GM12878 (cell line): ENCODE measurements around the gene PAX4.

Experiments
- EZH2 ChIP-seq: IDR thresholded peaks from 2 replicates; pipeline ENCODE4 v1.6.1; 2012; ENCODE audit warnings: low read depth, mild to moderate bottlenecking, control low read depth, inconsistent platforms, low read length, borderline replicate concordance; ENCODE audit not compliant: control insufficient read depth
- FOS ChIP-seq: IDR thresholded peaks from 3 replicates; pipeline ENCODE4 v1.6.1; 2011; ENCODE audit warnings: borderline replicate concordance; ENCODE audit not compliant: insufficient read length; ENCODE audit errors: extremely low read depth
- FOXM1 ChIP-seq: IDR thresholded peaks from 2 replicates; pipeline ENCODE4 v1.6.1; 2012; ENCODE audit warnings: low read depth, mild to moderate bottlenecking, inconsistent platforms, low read length, moderate library complexity
- GABPA ChIP-seq: IDR thresholded peaks from 2 replicates; pipeline ENCODE4 v1.6.1; 2014; ENCODE audit warnings: antibody characterized with exemption, low read depth, mild to moderate bottlenecking, inconsistent platforms
- SIX5 ChIP-seq: IDR thresholded peaks from 2 replicates; pipeline ENCODE4 v1.6.1; 2011; ENCODE audit warnings: mild to moderate bottlenecking, low read depth, low read length, moderate library complexity; ENCODE audit not compliant: severe bottlenecking
- SMC3 ChIP-seq: IDR thresholded peaks from 2 replicates; pipeline ENCODE4 v1.6.1; 2011; ENCODE audit warnings: low read length, improper control_type of control experiment, borderline replicate concordance
- ZNF384 ChIP-seq: IDR thresholded peaks from 2 replicates; pipeline ENCODE4 v1.6.1; 2012; ENCODE audit warnings: low read depth, mild to moderate bottlenecking, low read length, improper control_type of control experiment, borderline replicate concordance
- TF ChIP-seq, protein P1 (sequence below): IDR thresholded peaks from 2 replicates; pipeline ENCODE4 v1.6.1; 2011; ENCODE audit warnings: low read depth, low read length, improper control_type of control experiment, borderline replicate concordance
- TF ChIP-seq, protein P2 (sequence below): fragments of 150-350 bp; IDR thresholded peaks from 2 replicates; pipeline ENCODE4 v1.6.1; 2016; ENCODE audit warnings: low read depth, low read length
- TF ChIP-seq, protein P3 (sequence below), 3 experiments: IDR thresholded peaks in 2 of 3; conservative IDR thresholded peaks in 1 of 3; 2 replicates each; pipeline ENCODE4 v1.5.1; 2011; ENCODE audit warnings: low read depth in 3 of 3, low read length in 3 of 3, mild to moderate bottlenecking in 3 of 3, control low read depth in 2 of 3, moderate library complexity in 2 of 3, inconsistent platforms in 1 of 3, mixed read lengths in 1 of 3; ENCODE audit not compliant: control insufficient read depth in 2 of 3, insufficient read depth in 1 of 3; ENCODE audit errors: extremely low read depth in 1 of 3
- TF ChIP-seq, protein P4 (sequence below): fragments of 450-650 bp; IDR thresholded peaks from 2 replicates; pipeline ENCODE4 v1.6.1; 2016; ENCODE audit warnings: mild to moderate bottlenecking, moderate library complexity, borderline replicate concordance

DNA sequence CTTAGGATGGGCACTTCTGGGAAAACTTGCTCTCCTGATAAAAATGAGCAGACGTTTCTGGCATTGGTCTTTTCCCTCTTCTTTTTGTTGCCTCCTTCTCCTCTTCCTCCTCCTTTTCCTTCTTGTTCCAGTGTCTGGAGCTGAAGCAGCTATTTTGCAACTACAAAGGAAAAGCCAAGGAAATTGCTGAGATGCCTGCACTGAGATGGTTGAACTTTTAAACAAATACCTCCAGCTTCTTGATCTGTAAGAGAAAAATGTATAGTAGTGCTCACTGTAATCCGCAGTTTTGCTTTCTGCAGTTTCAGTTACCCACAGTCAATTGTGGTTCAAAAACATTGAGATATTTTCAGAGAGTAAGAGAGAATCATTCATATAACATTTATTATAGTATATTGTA, 26.5 kb upstream of the PAX4 start:
- TF ChIP-seq EZH2 (no peak), FOXM1 (no peak), ZNF384 (no peak), SMC3 (no peak), GABPA (no peak), FOS (no peak), SIX5 (no peak)
- TF ChIP-seq, protein P1, sequence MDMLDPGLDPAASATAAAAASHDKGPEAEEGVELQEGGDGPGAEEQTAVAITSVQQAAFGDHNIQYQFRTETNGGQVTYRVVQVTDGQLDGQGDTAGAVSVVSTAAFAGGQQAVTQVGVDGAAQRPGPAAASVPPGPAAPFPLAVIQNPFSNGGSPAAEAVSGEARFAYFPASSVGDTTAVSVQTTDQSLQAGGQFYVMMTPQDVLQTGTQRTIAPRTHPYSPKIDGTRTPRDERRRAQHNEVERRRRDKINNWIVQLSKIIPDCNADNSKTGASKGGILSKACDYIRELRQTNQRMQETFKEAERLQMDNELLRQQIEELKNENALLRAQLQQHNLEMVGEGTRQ: no peak
- TF ChIP-seq, protein P2, sequence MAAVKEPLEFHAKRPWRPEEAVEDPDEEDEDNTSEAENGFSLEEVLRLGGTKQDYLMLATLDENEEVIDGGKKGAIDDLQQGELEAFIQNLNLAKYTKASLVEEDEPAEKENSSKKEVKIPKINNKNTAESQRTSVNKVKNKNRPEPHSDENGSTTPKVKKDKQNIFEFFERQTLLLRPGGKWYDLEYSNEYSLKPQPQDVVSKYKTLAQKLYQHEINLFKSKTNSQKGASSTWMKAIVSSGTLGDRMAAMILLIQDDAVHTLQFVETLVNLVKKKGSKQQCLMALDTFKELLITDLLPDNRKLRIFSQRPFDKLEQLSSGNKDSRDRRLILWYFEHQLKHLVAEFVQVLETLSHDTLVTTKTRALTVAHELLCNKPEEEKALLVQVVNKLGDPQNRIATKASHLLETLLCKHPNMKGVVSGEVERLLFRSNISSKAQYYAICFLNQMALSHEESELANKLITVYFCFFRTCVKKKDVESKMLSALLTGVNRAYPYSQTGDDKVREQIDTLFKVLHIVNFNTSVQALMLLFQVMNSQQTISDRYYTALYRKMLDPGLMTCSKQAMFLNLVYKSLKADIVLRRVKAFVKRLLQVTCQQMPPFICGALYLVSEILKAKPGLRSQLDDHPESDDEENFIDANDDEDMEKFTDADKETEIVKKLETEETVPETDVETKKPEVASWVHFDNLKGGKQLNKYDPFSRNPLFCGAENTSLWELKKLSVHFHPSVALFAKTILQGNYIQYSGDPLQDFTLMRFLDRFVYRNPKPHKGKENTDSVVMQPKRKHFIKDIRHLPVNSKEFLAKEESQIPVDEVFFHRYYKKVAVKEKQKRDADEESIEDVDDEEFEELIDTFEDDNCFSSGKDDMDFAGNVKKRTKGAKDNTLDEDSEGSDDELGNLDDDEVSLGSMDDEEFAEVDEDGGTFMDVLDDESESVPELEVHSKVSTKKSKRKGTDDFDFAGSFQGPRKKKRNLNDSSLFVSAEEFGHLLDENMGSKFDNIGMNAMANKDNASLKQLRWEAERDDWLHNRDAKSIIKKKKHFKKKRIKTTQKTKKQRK: no peak
- TF ChIP-seq, protein P3, sequence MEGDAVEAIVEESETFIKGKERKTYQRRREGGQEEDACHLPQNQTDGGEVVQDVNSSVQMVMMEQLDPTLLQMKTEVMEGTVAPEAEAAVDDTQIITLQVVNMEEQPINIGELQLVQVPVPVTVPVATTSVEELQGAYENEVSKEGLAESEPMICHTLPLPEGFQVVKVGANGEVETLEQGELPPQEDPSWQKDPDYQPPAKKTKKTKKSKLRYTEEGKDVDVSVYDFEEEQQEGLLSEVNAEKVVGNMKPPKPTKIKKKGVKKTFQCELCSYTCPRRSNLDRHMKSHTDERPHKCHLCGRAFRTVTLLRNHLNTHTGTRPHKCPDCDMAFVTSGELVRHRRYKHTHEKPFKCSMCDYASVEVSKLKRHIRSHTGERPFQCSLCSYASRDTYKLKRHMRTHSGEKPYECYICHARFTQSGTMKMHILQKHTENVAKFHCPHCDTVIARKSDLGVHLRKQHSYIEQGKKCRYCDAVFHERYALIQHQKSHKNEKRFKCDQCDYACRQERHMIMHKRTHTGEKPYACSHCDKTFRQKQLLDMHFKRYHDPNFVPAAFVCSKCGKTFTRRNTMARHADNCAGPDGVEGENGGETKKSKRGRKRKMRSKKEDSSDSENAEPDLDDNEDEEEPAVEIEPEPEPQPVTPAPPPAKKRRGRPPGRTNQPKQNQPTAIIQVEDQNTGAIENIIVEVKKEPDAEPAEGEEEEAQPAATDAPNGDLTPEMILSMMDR (IDR thresholded peaks at IDR 0.05 in 2 of 3, conservative IDR thresholded peaks at IDR 0.05 in 1 of 3; ENCODE audit: control insufficient read depth in 2 of 3, extremely low read depth in 1 of 3, insufficient read depth in 1 of 3, low read depth in 3 of 3, low read length in 3 of 3): no peak
- TF ChIP-seq, protein P4, sequence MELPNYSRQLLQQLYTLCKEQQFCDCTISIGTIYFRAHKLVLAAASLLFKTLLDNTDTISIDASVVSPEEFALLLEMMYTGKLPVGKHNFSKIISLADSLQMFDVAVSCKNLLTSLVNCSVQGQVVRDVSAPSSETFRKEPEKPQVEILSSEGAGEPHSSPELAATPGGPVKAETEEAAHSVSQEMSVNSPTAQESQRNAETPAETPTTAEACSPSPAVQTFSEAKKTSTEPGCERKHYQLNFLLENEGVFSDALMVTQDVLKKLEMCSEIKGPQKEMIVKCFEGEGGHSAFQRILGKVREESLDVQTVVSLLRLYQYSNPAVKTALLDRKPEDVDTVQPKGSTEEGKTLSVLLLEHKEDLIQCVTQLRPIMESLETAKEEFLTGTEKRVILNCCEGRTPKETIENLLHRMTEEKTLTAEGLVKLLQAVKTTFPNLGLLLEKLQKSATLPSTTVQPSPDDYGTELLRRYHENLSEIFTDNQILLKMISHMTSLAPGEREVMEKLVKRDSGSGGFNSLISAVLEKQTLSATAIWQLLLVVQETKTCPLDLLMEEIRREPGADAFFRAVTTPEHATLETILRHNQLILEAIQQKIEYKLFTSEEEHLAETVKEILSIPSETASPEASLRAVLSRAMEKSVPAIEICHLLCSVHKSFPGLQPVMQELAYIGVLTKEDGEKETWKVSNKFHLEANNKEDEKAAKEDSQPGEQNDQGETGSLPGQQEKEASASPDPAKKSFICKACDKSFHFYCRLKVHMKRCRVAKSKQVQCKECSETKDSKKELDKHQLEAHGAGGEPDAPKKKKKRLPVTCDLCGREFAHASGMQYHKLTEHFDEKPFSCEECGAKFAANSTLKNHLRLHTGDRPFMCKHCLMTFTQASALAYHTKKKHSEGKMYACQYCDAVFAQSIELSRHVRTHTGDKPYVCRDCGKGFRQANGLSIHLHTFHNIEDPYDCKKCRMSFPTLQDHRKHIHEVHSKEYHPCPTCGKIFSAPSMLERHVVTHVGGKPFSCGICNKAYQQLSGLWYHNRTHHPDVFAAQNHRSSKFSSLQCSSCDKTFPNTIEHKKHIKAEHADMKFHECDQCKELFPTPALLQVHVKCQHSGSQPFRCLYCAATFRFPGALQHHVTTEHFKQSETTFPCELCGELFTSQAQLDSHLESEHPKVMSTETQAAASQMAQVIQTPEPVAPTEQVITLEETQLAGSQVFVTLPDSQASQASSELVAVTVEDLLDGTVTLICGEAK: no peak
